Measurements from ENCODE around the gene GPC1. TPM values are rescaled to one million over a fixed set of nuclear protein-coding genes. Genes with fewer than 3 reads are reported as not detected.

Gene GPC1
- total RNA-seq, 2 donors from 2014 or later, result 80.7 to 447 TPM

GRCh38 chr2:240425236-240425615, 10.2 kb upstream of the GPC1 start:
- H3K36me3 ChIP-seq, result no peaks in the 10 kb centered on the region
- H3K27me3 ChIP-seq (replicated peaks; ENCODE audit: insufficient read depth), result no peaks in the 10 kb centered on the region
- no peak overlapping the region for H3K27ac ChIP-seq
- 98% methylated on average over 6 of the region's 6 CpGs for WGBS
- H3K9me3 ChIP-seq, result no peaks in the 10 kb centered on the region
- no peak overlapping the region for H3K4me3 ChIP-seq
- TF ChIP-seq POLR2AphosphoS5 (IDR thresholded peaks at IDR 0.05) (no peak), POLR2A (IDR thresholded peaks at IDR 0.05) (no peak), CTCF (IDR thresholded peaks at IDR 0.05) (no peak)
- no peak for DNase-seq (ENCODE audit: low spot score)
- intact Hi-C loops (cut with DNase I), result no loop called here
- no peaks in the 10 kb centered on the region for H3K4me1 ChIP-seq (replicated peaks)

GRCh38 chr2:240425697-240426096, 9.8 kb upstream of the GPC1 start:
- Histone ChIP-seq H3K9me3 (no peaks in the 10 kb centered on the region), H3K27ac (no peak overlapping the region), H3K36me3 (no peaks in the 10 kb centered on the region), H3K27me3 (replicated peaks; ENCODE audit: insufficient read depth) (no peaks in the 10 kb centered on the region), H3K4me1 (replicated peaks) (no peaks in the 10 kb centered on the region), H3K4me3 (no peak overlapping the region)
- WGBS, result 87% methylated on average over 5 of the region's 5 CpGs
- no peak for TF ChIP-seq POLR2A (IDR thresholded peaks at IDR 0.05)
- TF ChIP-seq POLR2AphosphoS5 (IDR thresholded peaks at IDR 0.05), result no peak
- TF ChIP-seq CTCF (IDR thresholded peaks at IDR 0.05), result no peak
- no peak for DNase-seq (ENCODE audit: low spot score)
- intact Hi-C loops (cut with DNase I), result no loop called here

- Histone ChIP-seq H3K27me3 (replicated peaks; ENCODE audit: insufficient read depth) (no peaks in the 10 kb centered on the region), H3K9me3 (no peaks in the 10 kb centered on the region), H3K4me3 (no peak overlapping the region), H3K36me3 (no peaks in the 10 kb centered on the region), H3K27ac (no peak overlapping the region), H3K4me1 (replicated peaks) (no peaks in the 10 kb centered on the region)
- 50% methylated on average over 21 of the region's 21 CpGs for WGBS
- intact Hi-C loops (cut with DNase I), result no loop called here
- TF ChIP-seq POLR2A (IDR thresholded peaks at IDR 0.05) (no peak), CTCF (IDR thresholded peaks at IDR 0.05) (peak in 1 of 4 experiments; percentile 4)
- no peak for DNase-seq (ENCODE audit: low spot score)
These were observed 8.4 kb upstream of the GPC1 start for GRCh38 chr2:240426845-240427721.

- intact Hi-C loops (cut with DNase I), result no loop called here
- H3K9me3 ChIP-seq, result no peaks in the 10 kb centered on the region
- H3K4me3 ChIP-seq, result no peak overlapping the region
- no peaks in the 10 kb centered on the region for H3K27me3 ChIP-seq (replicated peaks; ENCODE audit: insufficient read depth)
- H3K4me1 ChIP-seq (replicated peaks), result no peaks in the 10 kb centered on the region
- no peak overlapping the region for H3K27ac ChIP-seq
- no peak for TF ChIP-seq POLR2A (IDR thresholded peaks at IDR 0.05)
- TF ChIP-seq POLR2AphosphoS5 (IDR thresholded peaks at IDR 0.05), result no peak
- TF ChIP-seq CTCF (IDR thresholded peaks at IDR 0.05), result no peak
- H3K36me3 ChIP-seq, result no peaks in the 10 kb centered on the region
- DNase-seq (ENCODE audit: low spot score), result no peak
- 68% methylated on average over 6 of the region's 6 CpGs for WGBS
These were observed 7.7 kb upstream of the GPC1 start for GRCh38 chr2:240427729-240428128.

- TF ChIP-seq CTCF (IDR thresholded peaks at IDR 0.05) (no peak), POLR2AphosphoS5 (IDR thresholded peaks at IDR 0.05) (no peak), POLR2A (IDR thresholded peaks at IDR 0.05) (no peak)
These were observed 7.2 kb upstream of the GPC1 start for GRCh38 chr2:240428245-240428644.

More at GRCh38 chr2:240428245-240428644, 7.2 kb upstream of the GPC1 start:
- no peak overlapping the region for H3K27ac ChIP-seq
- 91% methylated on average over 5 of the region's 5 CpGs for WGBS
- DNase-seq (ENCODE audit: low spot score), result no peak
- H3K36me3 ChIP-seq, result no peaks in the 10 kb centered on the region
- H3K9me3 ChIP-seq, result no peaks in the 10 kb centered on the region
- no peaks in the 10 kb centered on the region for H3K4me1 ChIP-seq (replicated peaks)
- H3K4me3 ChIP-seq, result no peak overlapping the region
- intact Hi-C loops (cut with DNase I), result no loop called here
- no peaks in the 10 kb centered on the region for H3K27me3 ChIP-seq (replicated peaks; ENCODE audit: insufficient read depth)
